ENCODE results near the gene CEBPA.

- TF ChIP-seq EGR1 (IDR thresholded peaks at IDR 0.05) = no peak
- TF ChIP-seq YY1 (IDR thresholded peaks at IDR 0.05; ENCODE audit: low read depth) = no peak
- no peak for TF ChIP-seq CREB1 (IDR thresholded peaks at IDR 0.05; ENCODE audit: low read depth)
- TF ChIP-seq TEAD4 (IDR thresholded peaks at IDR 0.05) = no peak
- no peak for TF ChIP-seq FOXM1 (IDR thresholded peaks at IDR 0.05; ENCODE audit: borderline replicate concordance, low read depth)
- TF ChIP-seq EP300 (IDR thresholded peaks at IDR 0.05; ENCODE audit: borderline replicate concordance) = no peak
- TF ChIP-seq REST (IDR thresholded peaks at IDR 0.05; ENCODE audit: low read depth) = no peak
- TF ChIP-seq CEBPB (IDR thresholded peaks at IDR 0.05) = no peak
Observed at GRCh38 chr19:33260628-33261418, 41.5 kb downstream of the CEBPA start.

Data from Ishikawa (cell line).